Measurements from ENCODE around the gene GDA. TPM values are rescaled to one million over a fixed set of nuclear protein-coding genes. Genes with fewer than 3 reads are reported as not detected.
A peak's percentile ranks its signal among the peaks of the same experiment; 100 is the strongest.

GDA gene
- total RNA-seq, 2 donors from 2014 or later, result 22.2 to 23.0 TPM

DNA sequence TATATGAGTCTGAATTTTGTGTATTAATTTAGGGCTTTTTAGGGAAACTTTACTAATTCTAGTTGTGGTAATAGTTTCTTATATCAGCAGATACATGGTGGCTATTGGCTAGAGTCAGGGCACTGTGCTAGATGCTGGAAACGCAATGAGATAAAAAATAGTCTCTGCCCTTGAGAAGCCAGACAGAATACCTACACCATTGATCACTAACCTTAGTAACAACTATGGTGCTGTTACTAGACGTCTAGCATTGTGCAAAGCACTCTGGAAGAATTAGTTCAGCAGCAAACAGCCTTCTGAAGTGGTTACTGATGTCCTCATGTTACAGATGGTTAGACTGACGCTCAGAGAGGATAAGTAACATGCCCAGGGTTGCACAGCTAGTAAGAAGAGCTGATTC, 61.8 kb downstream of the GDA start:
- Histone ChIP-seq H3K27me3 (no peaks in the 10 kb centered on the region), H3K9ac (ENCODE audit: low read depth in 2 of 2, low read length in 2 of 2) (no peak overlapping the region), H3K4me1 (no peaks in the 10 kb centered on the region), H3K36me3 (no peaks in the 10 kb centered on the region), H3K9me3 (no peaks in the 10 kb centered on the region), H3K27ac (no peak overlapping the region), H3K4me3 (no peak overlapping the region)
- DNase-seq, result no peak
- intact Hi-C loops (cut with DNase I), result no loop called here
- TF ChIP-seq, protein P1, sequence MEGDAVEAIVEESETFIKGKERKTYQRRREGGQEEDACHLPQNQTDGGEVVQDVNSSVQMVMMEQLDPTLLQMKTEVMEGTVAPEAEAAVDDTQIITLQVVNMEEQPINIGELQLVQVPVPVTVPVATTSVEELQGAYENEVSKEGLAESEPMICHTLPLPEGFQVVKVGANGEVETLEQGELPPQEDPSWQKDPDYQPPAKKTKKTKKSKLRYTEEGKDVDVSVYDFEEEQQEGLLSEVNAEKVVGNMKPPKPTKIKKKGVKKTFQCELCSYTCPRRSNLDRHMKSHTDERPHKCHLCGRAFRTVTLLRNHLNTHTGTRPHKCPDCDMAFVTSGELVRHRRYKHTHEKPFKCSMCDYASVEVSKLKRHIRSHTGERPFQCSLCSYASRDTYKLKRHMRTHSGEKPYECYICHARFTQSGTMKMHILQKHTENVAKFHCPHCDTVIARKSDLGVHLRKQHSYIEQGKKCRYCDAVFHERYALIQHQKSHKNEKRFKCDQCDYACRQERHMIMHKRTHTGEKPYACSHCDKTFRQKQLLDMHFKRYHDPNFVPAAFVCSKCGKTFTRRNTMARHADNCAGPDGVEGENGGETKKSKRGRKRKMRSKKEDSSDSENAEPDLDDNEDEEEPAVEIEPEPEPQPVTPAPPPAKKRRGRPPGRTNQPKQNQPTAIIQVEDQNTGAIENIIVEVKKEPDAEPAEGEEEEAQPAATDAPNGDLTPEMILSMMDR (IDR thresholded peaks at IDR 0.05), result no peak

DNA sequence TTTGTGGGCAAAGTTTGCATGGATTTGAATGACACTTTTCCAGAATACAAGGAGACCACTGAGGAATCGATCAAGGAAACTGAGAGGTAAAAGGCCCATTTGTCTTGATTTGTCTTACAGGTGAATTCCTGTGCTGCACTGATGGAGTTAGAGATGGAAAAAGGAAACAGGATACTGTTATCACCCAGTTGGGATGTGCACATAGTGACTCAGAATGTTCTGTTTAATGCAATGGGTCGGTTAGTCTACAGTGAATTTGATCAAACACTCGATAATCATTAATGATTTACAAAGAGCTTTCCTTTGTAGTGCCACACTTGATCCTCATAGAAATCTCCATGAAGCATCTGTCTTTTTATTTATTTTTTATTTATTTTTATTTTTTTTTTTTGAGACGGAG, 64.7 kb downstream of the GDA start:
- H3K4me3 ChIP-seq, result no peak overlapping the region
- no peak overlapping the region for H3K9ac ChIP-seq (ENCODE audit: low read depth in 2 of 2, low read length in 2 of 2)
- no peaks in the 10 kb centered on the region for H3K27me3 ChIP-seq
- no peaks in the 10 kb centered on the region for H3K4me1 ChIP-seq
- no peaks in the 10 kb centered on the region for H3K36me3 ChIP-seq
- no peaks in the 10 kb centered on the region for H3K9me3 ChIP-seq
- intact Hi-C loops (cut with DNase I), result no loop called here
- no peak for DNase-seq
- H3K27ac ChIP-seq, result no peak overlapping the region
- TF ChIP-seq, protein P1 (IDR thresholded peaks at IDR 0.05), result no peak

DNA sequence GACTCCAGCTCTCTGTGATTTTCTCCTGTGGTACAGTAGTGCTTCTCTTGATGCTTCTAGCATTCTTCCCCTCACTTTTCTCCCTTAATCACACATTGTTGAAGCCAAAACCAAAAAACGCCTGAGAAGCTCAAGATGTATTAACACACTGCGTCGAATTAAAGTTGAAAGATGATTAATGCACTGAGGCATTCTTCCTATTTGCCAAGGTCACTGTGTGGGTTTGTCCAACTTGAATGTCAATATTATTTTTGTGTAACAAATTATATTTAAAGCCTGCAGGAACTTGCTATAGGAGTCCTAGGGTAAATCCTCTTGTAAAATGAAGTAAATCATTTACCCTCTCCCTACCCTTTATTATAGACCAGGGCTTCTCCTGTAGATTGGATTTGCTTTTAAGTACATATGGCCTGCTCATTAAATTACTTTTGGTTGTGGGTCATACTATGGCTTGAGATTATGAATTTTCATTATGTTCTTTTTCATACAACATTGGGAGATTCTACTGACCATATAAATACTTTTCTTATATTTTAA, 68.1 kb downstream of the GDA start:
- intact Hi-C loops (cut with DNase I), result no loop called here
- H3K4me1 ChIP-seq, result no peaks in the 10 kb centered on the region
- no peak overlapping the region for H3K4me3 ChIP-seq
- H3K27ac ChIP-seq, result peak overlapping the region; percentile 35
- H3K9me3 ChIP-seq, result no peaks in the 10 kb centered on the region
- TF ChIP-seq, protein P1 (IDR thresholded peaks at IDR 0.05), result no peak
- H3K9ac ChIP-seq (ENCODE audit: low read depth in 2 of 2, low read length in 2 of 2), result no peak overlapping the region
- no peaks in the 10 kb centered on the region for H3K27me3 ChIP-seq
- DNase-seq, result no peak
- H3K36me3 ChIP-seq, result no peaks in the 10 kb centered on the region

DNA sequence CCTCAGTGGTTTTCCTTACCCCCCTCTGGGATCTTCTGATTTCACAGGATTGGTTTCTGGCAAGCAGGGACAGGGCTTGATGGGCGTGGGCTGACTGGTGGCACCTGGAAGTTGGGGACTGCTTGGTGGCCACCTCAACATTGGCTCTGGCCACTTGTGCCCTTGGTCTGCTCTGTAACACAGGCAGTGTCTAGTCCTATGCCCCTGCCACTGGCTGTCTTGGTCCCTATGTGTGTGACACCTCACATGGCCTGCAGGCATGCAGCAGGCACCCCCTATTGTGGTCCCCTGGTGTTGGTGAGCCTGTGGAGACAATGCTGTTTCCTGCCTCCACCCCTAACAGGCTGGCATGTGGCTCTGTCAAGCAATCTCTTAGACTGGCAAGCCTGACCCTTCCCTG, 71.3 kb downstream of the GDA start:
- Histone ChIP-seq H3K4me1 (no peaks in the 10 kb centered on the region), H3K9ac (ENCODE audit: low read depth in 2 of 2, low read length in 2 of 2) (no peak overlapping the region), H3K27me3 (no peaks in the 10 kb centered on the region), H3K9me3 (no peaks in the 10 kb centered on the region), H3K27ac (no peak overlapping the region), H3K4me3 (no peak overlapping the region), H3K36me3 (no peaks in the 10 kb centered on the region)
- intact Hi-C loops (cut with DNase I), result no loop called here
- no peak for DNase-seq
- TF ChIP-seq, protein P1 (IDR thresholded peaks at IDR 0.05), result no peak

DNA sequence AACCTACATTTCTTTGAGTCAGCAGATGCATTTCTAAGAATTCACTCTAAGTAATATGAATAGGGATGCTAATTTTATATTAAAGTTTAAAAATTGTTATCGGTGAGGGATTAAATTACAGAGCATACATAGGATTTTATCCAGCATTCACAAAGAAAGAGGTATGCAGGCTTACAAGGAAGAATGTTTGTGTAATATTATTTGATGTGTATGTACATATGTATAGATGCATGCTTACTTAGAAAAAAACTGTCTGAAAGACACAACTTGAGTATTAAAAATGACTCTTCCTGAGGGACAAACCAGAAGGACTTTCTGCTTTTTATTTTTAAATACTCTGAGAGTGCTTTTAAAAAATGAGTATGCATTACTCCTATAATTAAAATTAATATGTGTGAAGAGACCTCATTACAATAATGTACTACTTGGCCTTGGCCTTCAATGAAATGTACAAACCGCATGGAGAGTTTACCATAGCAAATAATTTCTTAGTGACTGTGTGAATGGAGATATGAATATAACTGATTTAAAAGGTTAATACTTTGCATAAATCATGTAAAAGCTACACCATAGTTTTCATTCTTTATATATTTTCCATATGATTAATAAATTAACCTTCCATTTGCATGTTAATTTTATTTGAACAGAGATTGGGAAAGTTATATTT, 77.0 kb downstream of the GDA start:
- no peak overlapping the region for H3K27ac ChIP-seq
- intact Hi-C loops (cut with DNase I), result no loop called here
- no peaks in the 10 kb centered on the region for H3K9me3 ChIP-seq
- no peaks in the 10 kb centered on the region for H3K4me1 ChIP-seq
- H3K4me3 ChIP-seq, result no peak overlapping the region
- no peaks in the 10 kb centered on the region for H3K36me3 ChIP-seq
- H3K9ac ChIP-seq (ENCODE audit: low read depth in 2 of 2, low read length in 2 of 2), result no peak overlapping the region
- H3K27me3 ChIP-seq, result no peaks in the 10 kb centered on the region
- TF ChIP-seq, protein P1 (IDR thresholded peaks at IDR 0.05), result no peak
- no peak for DNase-seq
